Cerebellar nuclear complex (tissue), 1 donor: ENCODE results near the gene TNPO2.

Experiments
- DNase-seq, 2 experiments: peaks; one replicate each; lab custom pipeline; 2025; lab: John Stamatoyannopoulos, UW

Gene TNPO2

GRCh38 chr19:12723641-12724426, at the start of gene TNPO2:
Gene TNPO2 (minus strand): TSS chr19:12723932. CDS start chr19:12720977, 2,955 bp downstream.
- DNase-seq = peak in 1 of 2 experiments; percentile 1

- no peak for DNase-seq
These were observed 48.6 kb upstream of the TNPO2 start for GRCh38 chr19:12772323-12772722.

GRCh38 chr19:12770922-12771321, 47.2 kb upstream of the TNPO2 start:
- no peak for DNase-seq

GRCh38 chr19:12769689-12770088, 46.0 kb upstream of the TNPO2 start:
- no peak for DNase-seq

GRCh38 chr19:12767666-12768065, 43.9 kb upstream of the TNPO2 start:
- no peak for DNase-seq

GRCh38 chr19:12767150-12767549, 43.4 kb upstream of the TNPO2 start:
- DNase-seq = no peak

- no peak for DNase-seq
These were observed 42.4 kb upstream of the TNPO2 start for GRCh38 chr19:12766051-12766521.

GRCh38 chr19:12764698-12765097, 41.0 kb upstream of the TNPO2 start:
- no peak for DNase-seq

GRCh38 chr19:12763100-12763499, 39.4 kb upstream of the TNPO2 start:
- DNase-seq = no peak

GRCh38 chr19:12759686-12760085, 36.0 kb upstream of the TNPO2 start:
- no peak for DNase-seq

GRCh38 chr19:12757544-12758274, 34.0 kb upstream of the TNPO2 start:
- no peak for DNase-seq

GRCh38 chr19:12756150-12756883, 32.6 kb upstream of the TNPO2 start:
- no peak for DNase-seq

GRCh38 chr19:12754465-12755196, 30.9 kb upstream of the TNPO2 start:
- DNase-seq = no peak

- DNase-seq = no peak
These were observed 28.5 kb upstream of the TNPO2 start for GRCh38 chr19:12752056-12752781.

GRCh38 chr19:12751635-12752034, 27.9 kb upstream of the TNPO2 start, which contains the start of gene BEST2:
Gene BEST2 (plus strand): TSS chr19:12751791. CDS start chr19:12752593, 802 bp downstream.
- no peak for DNase-seq

GRCh38 chr19:12750851-12751250, 27.1 kb upstream of the TNPO2 start:
- DNase-seq = no peak

GRCh38 chr19:12749938-12750521, 26.3 kb upstream of the TNPO2 start:
- no peak for DNase-seq

GRCh38 chr19:12748489-12748888, 24.8 kb upstream of the TNPO2 start:
- no peak for DNase-seq

- DNase-seq = no peak
These were observed 21.6 kb upstream of the TNPO2 start for GRCh38 chr19:12745166-12745897.

- no peak for DNase-seq
These were observed 14.2 kb upstream of the TNPO2 start for GRCh38 chr19:12737835-12738351.
